Mesodermal cell (in vitro differentiated cells): ENCODE measurements around the gene MICU1.
"Not testable (repeated sequence)": the region's sequence is repeated elsewhere in the genome, so short reads cannot be mapped to it uniquely, and the experiment has no call there.

Source experiments
- H3K27ac ChIP-seq: 2 replicates; pipeline ENCODE4 v1.7.0; 2013; ENCODE audit warnings: mild to moderate bottlenecking, low read depth, low read length, moderate library complexity; ENCODE audit not compliant: severe bottlenecking
- H3K36me3 ChIP-seq: 2 replicates; pipeline ENCODE4 v1.7.1; 2013; ENCODE audit warnings: mild to moderate bottlenecking, low read length, moderate library complexity; ENCODE audit not compliant: control insufficient read depth, insufficient read depth
- H3K4me1 ChIP-seq: one replicate; pipeline ENCODE4 v1.7.1; 2013; ENCODE audit warnings: mild to moderate bottlenecking, low read length; ENCODE audit not compliant: insufficient read depth, control insufficient read depth, poor library complexity, severe bottlenecking
- H3K4me3 ChIP-seq: 2 replicates; pipeline ENCODE4 v1.7.0; 2013; ENCODE audit warnings: low read length, control low read depth, mild to moderate bottlenecking; ENCODE audit not compliant: insufficient read depth, poor library complexity, severe bottlenecking; ENCODE audit errors: extremely low read depth
- H3K9me3 ChIP-seq: 2 replicates; pipeline ENCODE4 v1.7.1; 2013; ENCODE audit warnings: mild to moderate bottlenecking, low read length, moderate library complexity; ENCODE audit not compliant: control insufficient read depth
- WGBS, 2 experiments: methylation state at CpG; one replicate each; pipeline ENCODE4 v1.1.5; 2013; ENCODE audit warnings: missing lambda C conversion rate in 2 of 2; ENCODE audit not compliant: insufficient coverage in 2 of 2; 5-methylcytosine and 5-hydroxymethylcytosine counted together

The MICU1 gene

DNA sequence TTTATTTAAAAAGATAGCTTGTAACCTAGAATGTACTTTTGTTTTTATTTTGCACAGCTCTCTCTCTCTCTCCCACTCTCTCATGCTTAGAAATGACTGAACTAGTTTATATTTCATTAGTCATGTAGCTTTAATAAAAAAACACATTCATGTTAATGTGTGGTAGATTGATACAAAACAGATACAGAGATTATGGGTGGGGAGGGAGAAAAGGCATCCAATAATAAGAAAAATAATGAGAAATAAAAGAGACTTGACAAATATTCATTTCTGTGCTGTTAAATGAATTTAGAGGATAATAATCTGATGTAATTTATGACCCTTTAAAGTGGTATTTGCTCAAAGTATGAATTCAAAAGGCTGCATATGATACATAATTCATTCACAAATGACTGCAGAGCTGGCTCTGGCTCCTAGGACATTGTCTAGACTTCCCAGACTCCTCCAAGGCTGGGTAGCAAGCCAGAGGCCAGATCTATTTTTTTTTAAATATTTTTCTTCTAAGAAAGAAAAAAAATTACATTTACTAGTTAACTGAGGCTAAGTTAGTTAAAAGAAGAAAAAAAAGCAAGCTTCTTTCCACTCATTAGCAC is 165.5 kb downstream of the MICU1 start:
- H3K36me3 ChIP-seq: no peaks in the 10 kb centered on the region
- no peak overlapping the region for H3K4me3 ChIP-seq
- no peak overlapping the region for H3K27ac ChIP-seq
- no peaks in the 10 kb centered on the region for H3K9me3 ChIP-seq
- no peaks in the 10 kb centered on the region for H3K4me1 ChIP-seq

DNA sequence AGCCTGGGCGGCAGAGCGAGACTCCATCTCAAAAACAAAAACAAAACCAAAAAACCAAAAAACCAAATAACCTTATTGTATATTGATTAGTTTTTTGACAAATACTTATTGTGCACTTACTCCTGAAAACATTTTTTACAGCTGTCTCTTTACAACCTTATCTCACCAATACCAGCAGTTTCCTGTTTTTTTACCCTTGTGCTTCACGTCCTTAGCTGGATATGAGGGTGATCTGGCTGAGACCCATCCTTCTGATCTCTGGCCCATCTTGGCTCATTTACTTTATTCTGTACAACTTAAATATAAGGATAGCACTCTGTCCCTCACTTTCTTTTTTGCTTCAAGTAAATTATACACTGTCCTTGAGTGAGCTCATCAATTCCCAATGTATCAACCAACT is 166.6 kb downstream of the MICU1 start:
- Histone ChIP-seq H3K36me3 (no peaks in the 10 kb centered on the region), H3K9me3 (no peaks in the 10 kb centered on the region), H3K4me3 (no peak overlapping the region), H3K4me1 (no peaks in the 10 kb centered on the region), H3K27ac (no peak overlapping the region)
- WGBS, 2 experiments: no CpG with 5 or more reads among the region's 3 CpGs

DNA sequence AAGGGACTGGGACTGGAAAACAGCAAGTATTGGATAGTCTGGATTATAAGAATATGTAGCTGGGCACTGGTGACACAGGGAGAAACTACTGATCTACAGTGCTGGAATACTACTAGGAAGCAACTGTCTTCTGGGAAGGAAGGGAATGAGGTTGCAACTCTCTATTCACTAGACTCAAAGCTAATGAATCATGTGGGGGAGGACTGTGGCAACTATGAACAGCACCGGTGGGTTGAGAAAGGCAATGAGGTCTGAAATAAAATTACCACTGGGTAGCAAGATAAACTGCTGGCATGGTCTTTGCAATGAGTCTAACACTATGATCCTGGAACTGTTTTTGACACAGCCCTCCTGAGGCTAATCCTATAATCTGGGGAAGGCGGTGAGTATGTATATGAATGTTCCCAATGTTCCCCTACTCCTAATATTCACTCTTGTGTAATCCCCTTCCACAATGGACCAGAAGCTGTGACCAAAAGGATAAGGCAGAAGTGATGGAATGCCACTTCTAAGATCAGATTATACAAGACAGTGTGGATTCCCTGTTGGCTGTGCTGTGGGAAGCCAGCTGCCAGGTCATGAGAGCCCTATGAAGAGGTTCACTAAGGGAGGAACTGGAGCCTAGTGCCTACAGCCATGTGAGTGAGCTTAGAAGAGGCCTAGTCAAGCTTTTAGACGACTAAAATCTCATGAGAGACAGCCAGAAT is 169.8 kb downstream of the MICU1 start:
- H3K27ac ChIP-seq: no peak overlapping the region
- no peaks in the 10 kb centered on the region for H3K36me3 ChIP-seq
- 60 to 100% methylated on average over 1 of the region's 3 CpGs for WGBS, 2 experiments
- no peak overlapping the region for H3K4me3 ChIP-seq
- no peaks in the 10 kb centered on the region for H3K9me3 ChIP-seq
- no peaks in the 10 kb centered on the region for H3K4me1 ChIP-seq

DNA sequence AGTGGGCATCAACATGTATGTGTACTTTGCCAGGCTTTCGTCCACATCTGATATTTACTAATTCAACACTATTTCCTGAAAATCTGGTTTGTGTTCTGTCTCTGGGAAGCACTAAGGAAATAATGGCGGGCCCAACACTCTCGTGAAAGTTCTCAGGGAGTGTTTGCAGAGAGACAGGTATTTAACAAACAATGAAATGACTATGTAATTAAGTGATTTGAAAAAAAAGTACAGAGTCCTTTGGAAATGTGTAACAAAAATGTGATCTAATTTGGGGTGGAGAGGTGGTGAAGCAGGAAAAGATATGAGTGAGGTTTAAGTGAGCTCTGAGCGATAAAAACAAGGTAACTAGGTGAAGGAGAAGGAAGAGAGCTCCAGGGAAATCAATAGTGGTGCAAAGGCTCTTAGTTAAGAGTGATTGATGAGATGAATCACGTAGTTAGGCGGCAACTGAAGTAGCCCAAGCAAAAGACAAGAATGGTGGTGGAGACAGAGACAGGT is 175.9 kb downstream of the MICU1 start:
- Histone ChIP-seq H3K9me3 (no peaks in the 10 kb centered on the region), H3K27ac (no peak overlapping the region), H3K4me3 (no peak overlapping the region), H3K36me3 (peaks cover 1% of the 10 kb centered on the region), H3K4me1 (no peaks in the 10 kb centered on the region)
- WGBS, 2 experiments: 89 to 96% methylated on average over 3 to 4 of the region's 6 CpGs

DNA sequence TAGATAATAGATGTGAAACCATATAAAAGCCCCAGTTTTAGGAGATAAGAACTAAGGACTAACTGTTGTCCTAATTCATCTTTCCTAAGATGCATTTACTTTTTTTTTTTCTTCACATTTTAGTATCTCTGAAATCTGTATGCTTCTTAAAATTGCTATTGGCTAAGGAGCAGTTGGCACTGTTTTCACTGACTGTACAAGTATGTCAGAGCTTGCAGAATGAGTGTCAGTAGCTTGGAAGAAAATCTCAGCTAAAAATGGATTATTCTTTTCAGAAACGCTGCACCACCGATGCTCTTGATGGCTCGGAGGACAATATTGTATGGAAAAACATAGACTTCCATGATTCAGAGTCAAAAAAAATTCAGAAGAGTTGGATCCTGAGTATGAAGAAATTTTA is 180.0 kb downstream of the MICU1 start:
- H3K9me3 ChIP-seq: no peaks in the 10 kb centered on the region
- H3K27ac ChIP-seq: no peak overlapping the region
- no peak overlapping the region for H3K4me3 ChIP-seq
- H3K36me3 ChIP-seq: peaks cover 7% of the 10 kb centered on the region
- no peaks in the 10 kb centered on the region for H3K4me1 ChIP-seq
- 100% methylated on average over 1 to 3 of the region's 3 CpGs for WGBS, 2 experiments

DNA sequence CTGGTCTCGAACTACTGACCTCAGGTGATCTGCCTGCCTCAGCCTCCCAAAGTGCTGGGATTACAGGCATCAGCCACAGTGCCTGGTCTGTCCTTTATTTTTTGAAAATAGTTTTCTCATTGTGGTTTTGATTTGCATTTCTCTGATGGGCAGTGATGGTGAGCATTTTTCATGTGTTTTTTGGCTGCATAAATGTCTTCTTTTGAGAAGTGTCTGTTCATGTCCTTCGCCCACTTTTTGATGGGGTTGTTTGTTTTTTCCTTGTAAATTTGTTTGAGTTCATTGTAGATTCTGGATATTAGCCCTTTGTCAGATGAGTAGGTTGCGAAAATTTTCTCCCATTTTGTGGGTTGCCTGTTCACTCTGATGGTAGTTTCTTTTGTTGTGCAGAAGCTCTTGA is 182.9 kb downstream of the MICU1 start:
- WGBS, 2 experiments: 83 to 90% methylated on average over 1 of the region's 3 CpGs
- H3K4me3 ChIP-seq, H3K9me3 ChIP-seq, H3K4me1 ChIP-seq, H3K27ac ChIP-seq, H3K36me3 ChIP-seq: not testable (repeated sequence)

DNA sequence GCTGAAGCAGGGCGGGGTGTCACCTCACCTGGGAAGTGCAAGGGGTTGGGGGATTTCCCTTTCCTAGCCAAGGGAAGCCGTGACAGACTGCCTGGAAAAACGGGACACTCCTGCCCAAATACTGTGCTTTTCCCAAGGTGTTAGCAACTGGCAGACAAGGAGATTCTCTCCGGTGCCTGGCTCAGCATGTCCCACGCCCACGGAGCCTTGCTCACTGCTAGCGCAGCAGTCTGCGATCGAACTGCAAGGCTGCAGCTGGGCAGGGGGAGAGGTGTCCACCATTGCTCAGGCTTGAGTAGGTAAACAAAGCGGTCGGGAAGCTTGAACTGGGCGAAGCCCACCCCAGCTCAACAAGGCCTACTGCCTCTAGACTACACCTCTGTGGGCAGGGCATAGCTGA is 190.3 kb downstream of the MICU1 start:
- Histone ChIP-seq H3K9me3 (no peaks in the 10 kb centered on the region), H3K4me3 (no peak overlapping the region), H3K27ac (no peak overlapping the region), H3K36me3 (no peaks in the 10 kb centered on the region), H3K4me1 (no peaks in the 10 kb centered on the region)
- WGBS, 2 experiments: 94 to 96% methylated on average over 10 to 12 of the region's 12 CpGs

DNA sequence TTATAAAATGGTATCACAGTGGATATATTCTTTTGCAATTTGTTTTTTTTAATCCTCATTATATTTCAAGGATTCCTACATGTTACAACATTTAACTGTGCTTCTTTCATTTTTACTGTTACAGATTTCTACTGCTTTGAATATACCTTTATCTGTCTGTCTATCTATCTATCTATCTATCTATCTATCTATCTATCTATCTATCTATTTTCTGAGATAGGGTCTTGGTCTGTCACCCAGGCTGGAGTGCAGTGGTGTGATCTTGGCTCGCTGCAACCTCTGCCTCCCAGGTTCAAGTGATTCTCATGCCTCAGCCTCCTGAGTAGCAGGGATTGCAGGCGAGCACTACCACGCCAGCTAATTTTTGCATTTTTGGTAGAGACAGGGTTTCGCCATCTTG is 194.9 kb downstream of the MICU1 start:
- H3K4me3 ChIP-seq, H3K4me1 ChIP-seq, H3K9me3 ChIP-seq, H3K36me3 ChIP-seq, H3K27ac ChIP-seq: not testable (repeated sequence)
- 84 to 92% methylated on average over 4 of the region's 4 CpGs for WGBS, 2 experiments

DNA sequence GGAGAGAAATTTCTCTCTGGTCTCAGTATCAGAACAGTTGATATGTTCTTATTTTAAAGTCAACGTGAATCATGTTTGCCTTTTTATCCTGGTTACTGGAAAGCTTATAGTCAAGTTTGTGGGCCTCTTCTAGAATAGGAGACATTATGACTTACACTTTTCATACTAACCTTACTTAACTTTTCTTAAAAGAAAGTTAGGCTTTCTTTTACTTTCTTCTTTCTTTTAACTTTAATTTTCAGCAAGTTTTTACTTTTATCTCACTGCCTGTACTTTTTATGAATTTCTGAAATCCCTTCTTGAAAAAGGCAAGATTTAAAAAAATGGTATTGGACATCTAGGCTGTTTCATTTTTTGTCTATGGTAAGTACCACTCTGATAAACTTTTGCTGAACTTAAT is 195.9 kb downstream of the MICU1 start:
- Histone ChIP-seq H3K27ac (no peak overlapping the region), H3K9me3 (no peaks in the 10 kb centered on the region), H3K4me1 (no peaks in the 10 kb centered on the region), H3K4me3 (no peak overlapping the region), H3K36me3 (peaks cover 4% of the 10 kb centered on the region)
- no CpG with 5 or more reads among the region's 1 CpG for WGBS, 2 experiments

DNA sequence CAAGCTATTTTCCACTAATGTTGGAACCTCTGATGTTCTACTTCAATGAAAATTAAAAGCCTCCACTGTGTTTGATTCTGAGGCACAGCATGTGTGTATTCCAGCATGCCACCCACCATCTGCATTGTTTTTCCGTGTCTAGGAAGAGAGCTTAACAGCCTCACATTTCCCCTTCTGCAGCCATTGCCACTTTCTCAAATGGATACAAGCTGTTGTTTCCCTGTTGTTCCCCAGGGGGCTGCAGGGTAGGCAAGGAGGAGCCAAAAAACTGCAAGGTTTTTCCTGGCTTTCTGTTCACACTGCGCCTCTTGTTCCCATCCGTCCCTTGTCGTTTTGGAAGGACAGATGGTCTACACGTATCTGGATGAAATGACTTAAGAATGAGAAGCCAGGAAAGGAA is 198.9 kb downstream of the MICU1 start:
- H3K4me1 ChIP-seq: no peaks in the 10 kb centered on the region
- WGBS, 2 experiments: 61 to 62% methylated on average over 4 of the region's 5 CpGs
- H3K27ac ChIP-seq: no peak overlapping the region
- peaks cover 18% of the 10 kb centered on the region for H3K36me3 ChIP-seq
- H3K9me3 ChIP-seq: no peaks in the 10 kb centered on the region
- no peak overlapping the region for H3K4me3 ChIP-seq

DNA sequence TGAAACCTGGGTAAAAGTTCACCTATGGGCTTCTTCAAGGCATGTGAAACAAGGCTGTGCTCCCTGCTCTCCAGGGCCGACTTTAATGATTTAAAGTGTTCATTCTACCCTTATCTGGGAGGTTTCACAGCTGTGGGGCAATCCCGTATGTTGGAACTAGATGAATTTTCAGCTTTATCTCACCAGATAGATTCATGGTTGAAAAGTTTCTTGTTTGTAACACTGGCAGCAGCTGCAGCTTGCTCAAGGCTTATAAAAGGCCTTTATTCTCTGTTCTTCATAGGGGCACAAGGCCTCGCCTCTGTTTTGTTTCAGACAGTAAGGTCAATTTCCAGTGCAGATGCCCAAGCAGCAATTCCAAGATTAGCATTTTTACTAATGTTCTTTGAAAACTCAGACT is 200.7 kb downstream of the MICU1 start:
- H3K4me1 ChIP-seq: no peaks in the 10 kb centered on the region
- WGBS, 2 experiments: 83 to 85% methylated on average over 3 of the region's 3 CpGs
- no peak overlapping the region for H3K4me3 ChIP-seq
- peak overlapping the region; percentile 12 for H3K27ac ChIP-seq
- no peaks in the 10 kb centered on the region for H3K9me3 ChIP-seq
- peaks cover 28% of the 10 kb centered on the region for H3K36me3 ChIP-seq
